Nephron (organoid): ENCODE measurements around the gene FGF3.

ENCODE experiments used
- H3K27ac Mint-ChIP-seq, 3 experiments: 2 replicates each; pipeline ENCODE4 v1.8.0; 2020; ENCODE audit warnings: mixed read lengths in 3 of 3, mild to moderate bottlenecking in 2 of 3, moderate library complexity in 1 of 3
- H3K27me3 Mint-ChIP-seq: 2 replicates; pipeline ENCODE4 v1.8.0; 2021; ENCODE audit warnings: low read depth, mild to moderate bottlenecking, moderate library complexity, mixed read lengths
- H3K36me3 Mint-ChIP-seq: 2 replicates; pipeline ENCODE4 v1.8.0; 2020; ENCODE audit warnings: low read depth, mixed read lengths
- H3K4me1 Mint-ChIP-seq: 2 replicates; pipeline ENCODE4 v1.8.0; 2020; ENCODE audit warnings: mixed read lengths
- H3K4me3 Mint-ChIP-seq, 3 experiments: 2 replicates each; pipeline ENCODE4 v1.8.0; 2020; ENCODE audit warnings: mild to moderate bottlenecking in 3 of 3, mixed read lengths in 3 of 3, moderate library complexity in 2 of 3
- H3K9me3 Mint-ChIP-seq: 2 replicates; pipeline ENCODE4 v1.8.0; 2020; ENCODE audit warnings: mixed read lengths
- TF ChIP-seq, protein P1 (sequence below), 3 experiments: fragments of 200-600 bp; sonication (generic); IDR thresholded peaks; one replicate each; pipeline ENCODE4 v1.5.0; 2021; ENCODE audit warnings: antibody characterized with exemption in 3 of 3; ENCODE audit not compliant: unreplicated experiment in 3 of 3

FGF3 gene

DNA sequence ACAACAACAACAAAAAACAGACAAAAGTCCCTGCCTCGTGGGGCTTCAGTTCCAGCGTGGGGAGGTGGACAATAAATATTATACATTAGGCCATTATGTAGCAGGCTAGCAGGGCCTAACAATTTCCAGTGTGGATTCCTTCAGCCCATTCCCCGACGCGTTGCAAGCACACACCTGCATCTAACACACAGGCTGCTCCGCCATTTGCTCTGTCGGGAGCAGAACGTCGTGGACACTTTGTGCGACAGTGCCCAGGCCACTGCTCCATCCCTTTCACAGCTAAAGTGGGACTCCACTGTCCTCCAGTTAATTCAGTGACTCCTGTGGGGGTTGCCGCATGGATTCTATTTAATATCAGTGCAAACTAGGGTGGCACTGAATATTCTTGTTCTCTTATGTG, 10.9 kb upstream of the FGF3 start:
- peaks cover 5% of the 10 kb centered on the region for H3K9me3 Mint-ChIP-seq
- no peaks in the 10 kb centered on the region for H3K4me1 Mint-ChIP-seq
- TF ChIP-seq, protein P1, sequence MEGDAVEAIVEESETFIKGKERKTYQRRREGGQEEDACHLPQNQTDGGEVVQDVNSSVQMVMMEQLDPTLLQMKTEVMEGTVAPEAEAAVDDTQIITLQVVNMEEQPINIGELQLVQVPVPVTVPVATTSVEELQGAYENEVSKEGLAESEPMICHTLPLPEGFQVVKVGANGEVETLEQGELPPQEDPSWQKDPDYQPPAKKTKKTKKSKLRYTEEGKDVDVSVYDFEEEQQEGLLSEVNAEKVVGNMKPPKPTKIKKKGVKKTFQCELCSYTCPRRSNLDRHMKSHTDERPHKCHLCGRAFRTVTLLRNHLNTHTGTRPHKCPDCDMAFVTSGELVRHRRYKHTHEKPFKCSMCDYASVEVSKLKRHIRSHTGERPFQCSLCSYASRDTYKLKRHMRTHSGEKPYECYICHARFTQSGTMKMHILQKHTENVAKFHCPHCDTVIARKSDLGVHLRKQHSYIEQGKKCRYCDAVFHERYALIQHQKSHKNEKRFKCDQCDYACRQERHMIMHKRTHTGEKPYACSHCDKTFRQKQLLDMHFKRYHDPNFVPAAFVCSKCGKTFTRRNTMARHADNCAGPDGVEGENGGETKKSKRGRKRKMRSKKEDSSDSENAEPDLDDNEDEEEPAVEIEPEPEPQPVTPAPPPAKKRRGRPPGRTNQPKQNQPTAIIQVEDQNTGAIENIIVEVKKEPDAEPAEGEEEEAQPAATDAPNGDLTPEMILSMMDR (IDR thresholded peaks at IDR 0.05; ENCODE audit: unreplicated experiment in 3 of 3): no peak

DNA sequence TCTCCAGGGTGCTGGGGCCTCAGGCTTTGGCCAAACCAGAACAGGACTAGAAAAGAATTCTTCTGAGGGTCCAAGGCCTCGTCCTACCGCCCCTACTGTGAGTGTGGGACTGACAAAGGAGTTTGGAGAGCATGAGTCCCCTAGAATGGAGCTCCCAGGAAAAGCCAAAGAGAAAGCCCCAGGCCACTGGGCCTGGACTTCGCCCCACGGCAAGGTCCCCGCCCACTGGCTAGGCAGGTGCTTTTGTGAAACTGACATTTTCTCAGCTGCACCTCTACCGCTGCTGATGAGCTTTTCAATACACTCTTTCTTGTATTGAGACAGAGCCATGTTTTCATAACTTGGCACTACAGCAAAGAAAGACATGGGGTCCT, 9.7 kb upstream of the FGF3 start:
- Mint-ChIP-seq H3K27me3 (peaks cover 55% of the 10 kb centered on the region), H3K4me3 (no peak overlapping the region), H3K27ac (no peak overlapping the region), H3K36me3 (no peaks in the 10 kb centered on the region), H3K9me3 (peaks cover 5% of the 10 kb centered on the region), H3K4me1 (no peaks in the 10 kb centered on the region)
- TF ChIP-seq, protein P1 (IDR thresholded peaks at IDR 0.05; ENCODE audit: unreplicated experiment in 3 of 3): no peak

More for the DNA sequence above, 10.9 kb upstream of the FGF3 start:
- H3K4me3 Mint-ChIP-seq: no peak overlapping the region
- peaks cover 46% of the 10 kb centered on the region for H3K27me3 Mint-ChIP-seq
- H3K36me3 Mint-ChIP-seq: no peaks in the 10 kb centered on the region
- H3K27ac Mint-ChIP-seq: no peak overlapping the region

DNA sequence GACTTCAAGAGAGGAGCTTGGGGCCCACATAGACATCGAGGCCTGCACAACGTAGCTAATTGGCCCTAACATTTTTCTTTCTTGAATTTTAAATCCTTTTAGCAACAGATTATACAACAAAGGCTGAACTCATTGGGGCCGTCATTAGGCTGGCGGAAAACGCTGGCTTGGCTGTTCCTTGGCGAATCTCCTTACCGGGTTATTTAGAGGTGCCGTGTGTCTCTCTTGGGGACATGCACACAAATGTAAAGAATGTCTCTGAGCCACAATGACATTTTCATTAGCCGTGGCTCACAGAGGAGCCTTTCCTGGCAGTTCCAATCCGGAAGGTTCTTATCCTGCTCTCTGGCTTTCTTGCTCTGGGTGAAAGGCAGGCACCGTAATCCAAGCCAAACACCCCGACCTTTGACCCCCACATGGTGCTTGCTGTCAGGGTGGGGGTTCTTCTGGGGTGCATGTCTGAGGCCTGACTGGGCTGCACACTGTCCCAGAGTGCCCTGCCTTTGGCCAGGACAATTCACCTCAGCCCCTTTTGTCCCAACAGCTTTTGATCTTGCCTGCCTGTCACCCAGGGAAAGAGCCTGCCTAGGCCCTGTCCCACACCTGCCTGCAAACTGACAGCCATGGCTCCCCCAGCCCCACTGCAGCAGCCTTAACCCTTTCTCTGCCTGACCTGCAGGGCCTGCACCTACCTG, 9.2 kb upstream of the FGF3 start:
- Mint-ChIP-seq H3K27ac (no peak overlapping the region), H3K36me3 (no peaks in the 10 kb centered on the region), H3K4me1 (no peaks in the 10 kb centered on the region), H3K27me3 (peaks cover 57% of the 10 kb centered on the region), H3K9me3 (peaks cover 5% of the 10 kb centered on the region), H3K4me3 (no peak overlapping the region)
- TF ChIP-seq, protein P1 (IDR thresholded peaks at IDR 0.05; ENCODE audit: unreplicated experiment in 3 of 3): no peak

DNA sequence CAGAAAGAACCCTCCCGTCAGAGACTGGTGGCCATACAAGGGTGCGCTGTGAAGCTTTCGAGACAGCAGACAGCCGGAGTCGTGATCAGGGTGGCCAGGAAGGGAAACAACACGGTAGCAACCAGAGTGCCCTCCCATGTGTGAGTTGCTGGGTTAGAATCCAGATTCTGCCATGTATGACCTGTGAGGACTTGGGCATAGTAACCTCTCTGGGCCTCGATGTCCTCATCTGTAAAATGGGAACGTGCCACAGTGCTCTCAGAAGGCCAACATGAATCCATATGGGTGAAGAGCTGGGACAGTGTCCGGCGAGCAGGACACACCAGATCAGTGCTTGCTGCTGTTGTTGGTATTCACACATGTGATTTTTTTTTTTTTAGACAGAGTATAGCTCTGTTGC, 7.6 kb upstream of the FGF3 start:
- TF ChIP-seq, protein P1 (IDR thresholded peaks at IDR 0.05; ENCODE audit: unreplicated experiment in 3 of 3): no peak
- Mint-ChIP-seq H3K36me3 (no peaks in the 10 kb centered on the region), H3K4me3 (no peak overlapping the region), H3K27ac (no peak overlapping the region), H3K9me3 (peaks cover 5% of the 10 kb centered on the region), H3K4me1 (no peaks in the 10 kb centered on the region), H3K27me3 (peaks cover 66% of the 10 kb centered on the region)

DNA sequence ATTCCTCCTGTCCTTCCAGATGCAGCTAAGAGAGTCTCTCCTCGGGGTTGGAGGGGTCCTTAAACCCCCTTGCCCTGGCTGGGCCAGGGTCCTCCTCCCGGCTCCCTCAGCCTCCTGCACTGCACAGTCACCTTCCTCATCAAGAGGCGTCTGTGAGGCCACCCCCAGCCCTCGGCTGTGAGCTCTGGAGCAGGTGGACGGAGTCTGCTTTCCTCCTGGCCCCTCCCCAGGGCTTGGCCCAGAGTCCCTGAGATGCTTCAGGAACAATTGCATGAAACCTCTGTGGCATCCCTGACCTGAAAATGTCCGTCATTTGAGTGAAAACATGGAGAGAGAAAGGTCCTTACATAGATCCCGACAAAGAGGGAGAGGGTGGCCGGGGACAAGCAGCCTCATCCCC, 6.7 kb upstream of the FGF3 start:
- Mint-ChIP-seq H3K4me1 (no peaks in the 10 kb centered on the region), H3K27ac (no peak overlapping the region), H3K4me3 (no peak overlapping the region), H3K9me3 (peaks cover 5% of the 10 kb centered on the region), H3K36me3 (no peaks in the 10 kb centered on the region), H3K27me3 (peaks cover 69% of the 10 kb centered on the region)
- TF ChIP-seq, protein P1 (IDR thresholded peaks at IDR 0.05; ENCODE audit: unreplicated experiment in 3 of 3): no peak
